ENCODE results near the gene ACAA2.

ACAA2 gene

GRCh38 chr18:49767111-49768050 is 46.0 kb downstream of the ACAA2 start:
- DNase-seq (ENCODE audit: low spot score) = no peak

- no peak for DNase-seq (ENCODE audit: low spot score)
These were observed 46.7 kb downstream of the ACAA2 start for GRCh38 chr18:49766646-49767045.

GRCh38 chr18:49764032-49764431 is 49.3 kb downstream of the ACAA2 start:
- no peak for DNase-seq (ENCODE audit: low spot score)

GRCh38 chr18:49763590-49763989 is 49.7 kb downstream of the ACAA2 start:
- no peak for DNase-seq (ENCODE audit: low spot score)

GRCh38 chr18:49762191-49763077 is 50.9 kb downstream of the ACAA2 start:
- no peak for DNase-seq (ENCODE audit: low spot score)

- no peak for DNase-seq (ENCODE audit: low spot score)
These were observed 51.6 kb downstream of the ACAA2 start for GRCh38 chr18:49761771-49762170.

- no peak for DNase-seq (ENCODE audit: low spot score)
These were observed 55.1 kb downstream of the ACAA2 start for GRCh38 chr18:49758263-49758610.

- DNase-seq (ENCODE audit: low spot score) = peak; percentile 85
These were observed 55.6 kb downstream of the ACAA2 start for GRCh38 chr18:49757513-49758262.

GRCh38 chr18:49756671-49757362 is 56.5 kb downstream of the ACAA2 start:
- DNase-seq (ENCODE audit: low spot score) = no peak

GRCh38 chr18:49756135-49756534 is 57.2 kb downstream of the ACAA2 start:
- DNase-seq (ENCODE audit: low spot score) = no peak

- no peak for DNase-seq (ENCODE audit: low spot score)
These were observed 57.8 kb downstream of the ACAA2 start for GRCh38 chr18:49755489-49755888.

GRCh38 chr18:49754866-49755265 is 58.5 kb downstream of the ACAA2 start:
- no peak for DNase-seq (ENCODE audit: low spot score)

GRCh38 chr18:49753643-49754042 is 59.7 kb downstream of the ACAA2 start:
- DNase-seq (ENCODE audit: low spot score) = no peak

- DNase-seq (ENCODE audit: low spot score) = no peak
These were observed 61.3 kb downstream of the ACAA2 start for GRCh38 chr18:49752095-49752457.

GRCh38 chr18:49751427-49752094 is 61.8 kb downstream of the ACAA2 start:
- no peak for DNase-seq (ENCODE audit: low spot score)

- no peak for DNase-seq (ENCODE audit: low spot score)
These were observed 63.8 kb downstream of the ACAA2 start for GRCh38 chr18:49749563-49749962.

GRCh38 chr18:49747876-49748275 is 65.5 kb downstream of the ACAA2 start:
- no peak for DNase-seq (ENCODE audit: low spot score)

GRCh38 chr18:49745045-49746014 is 68.0 kb downstream of the ACAA2 start:
- no peak for DNase-seq (ENCODE audit: low spot score)

GRCh38 chr18:49744376-49745008 is 68.8 kb downstream of the ACAA2 start:
- DNase-seq (ENCODE audit: low spot score) = no peak
